ENCODE data around the gene COPRS. TPM values are rescaled to one million over a fixed set of nuclear protein-coding genes. Genes with fewer than 3 reads are reported as not detected.

COPRS gene
- total and polyA plus RNA-seq, 2 experiments from 2014 or later = 51.5 to 62.6 TPM

GRCh38 chr17:31807846-31808245 lies 51.2 kb downstream of the COPRS start:
- no peak for DNase-seq (ENCODE audit: low spot score)
- no peaks in the 10 kb centered on the region for H4K20me1 ChIP-seq (replicated peaks; ENCODE audit: insufficient read depth)
- no peaks in the 10 kb centered on the region for H3K36me3 Mint-ChIP-seq (ENCODE audit: low read depth)
- no peaks in the 10 kb centered on the region for H3K4me1 ChIP-seq (ENCODE audit: insufficient read depth)
- H2AFZ ChIP-seq = no peak overlapping the region
- no peaks in the 10 kb centered on the region for H3K4me1 Mint-ChIP-seq
- no peak overlapping the region for H3K27ac ChIP-seq (ENCODE audit: low read depth)
- no peak for TF ChIP-seq CREB1 (CRISPR knock-in tag; IDR thresholded peaks at IDR 0.05; ENCODE audit: low read depth)
- TF ChIP-seq ZNF114 (CRISPR knock-in tag; IDR thresholded peaks at IDR 0.05) = no peak
- no peak for TF ChIP-seq EZH2phosphoT487 (IDR thresholded peaks at IDR 0.05; ENCODE audit: unreplicated experiment)
- no peak for TF ChIP-seq JUNB (IDR thresholded peaks at IDR 0.05; ENCODE audit: unreplicated experiment)
- no peak for TF ChIP-seq NANOG (IDR thresholded peaks at IDR 0.05; ENCODE audit: borderline replicate concordance)
- TF ChIP-seq POLR2AphosphoS5 (IDR thresholded peaks at IDR 0.05; ENCODE audit: low read depth) = no peak
- TF ChIP-seq, protein P1, sequence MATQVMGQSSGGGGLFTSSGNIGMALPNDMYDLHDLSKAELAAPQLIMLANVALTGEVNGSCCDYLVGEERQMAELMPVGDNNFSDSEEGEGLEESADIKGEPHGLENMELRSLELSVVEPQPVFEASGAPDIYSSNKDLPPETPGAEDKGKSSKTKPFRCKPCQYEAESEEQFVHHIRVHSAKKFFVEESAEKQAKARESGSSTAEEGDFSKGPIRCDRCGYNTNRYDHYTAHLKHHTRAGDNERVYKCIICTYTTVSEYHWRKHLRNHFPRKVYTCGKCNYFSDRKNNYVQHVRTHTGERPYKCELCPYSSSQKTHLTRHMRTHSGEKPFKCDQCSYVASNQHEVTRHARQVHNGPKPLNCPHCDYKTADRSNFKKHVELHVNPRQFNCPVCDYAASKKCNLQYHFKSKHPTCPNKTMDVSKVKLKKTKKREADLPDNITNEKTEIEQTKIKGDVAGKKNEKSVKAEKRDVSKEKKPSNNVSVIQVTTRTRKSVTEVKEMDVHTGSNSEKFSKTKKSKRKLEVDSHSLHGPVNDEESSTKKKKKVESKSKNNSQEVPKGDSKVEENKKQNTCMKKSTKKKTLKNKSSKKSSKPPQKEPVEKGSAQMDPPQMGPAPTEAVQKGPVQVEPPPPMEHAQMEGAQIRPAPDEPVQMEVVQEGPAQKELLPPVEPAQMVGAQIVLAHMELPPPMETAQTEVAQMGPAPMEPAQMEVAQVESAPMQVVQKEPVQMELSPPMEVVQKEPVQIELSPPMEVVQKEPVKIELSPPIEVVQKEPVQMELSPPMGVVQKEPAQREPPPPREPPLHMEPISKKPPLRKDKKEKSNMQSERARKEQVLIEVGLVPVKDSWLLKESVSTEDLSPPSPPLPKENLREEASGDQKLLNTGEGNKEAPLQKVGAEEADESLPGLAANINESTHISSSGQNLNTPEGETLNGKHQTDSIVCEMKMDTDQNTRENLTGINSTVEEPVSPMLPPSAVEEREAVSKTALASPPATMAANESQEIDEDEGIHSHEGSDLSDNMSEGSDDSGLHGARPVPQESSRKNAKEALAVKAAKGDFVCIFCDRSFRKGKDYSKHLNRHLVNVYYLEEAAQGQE (IDR thresholded peaks at IDR 0.05; ENCODE audit: unreplicated experiment) = no peak
- no peak for TF ChIP-seq CTCF (conservative IDR thresholded peaks at IDR 0.05; ENCODE audit: low read depth in 2 of 2)
- H3K27ac Mint-ChIP-seq = no peak overlapping the region
- no peaks in the 10 kb centered on the region for H3K79me2 ChIP-seq (replicated peaks; ENCODE audit: insufficient read depth)
- no peaks in the 10 kb centered on the region for H3F3A ChIP-seq (replicated peaks; ENCODE audit: low read depth)
- no peak overlapping the region for H3K4me2 ChIP-seq
- H3K27me3 ChIP-seq (ENCODE audit: insufficient read depth) = no peaks in the 10 kb centered on the region
- no peaks in the 10 kb centered on the region for H3K27me3 Mint-ChIP-seq (ENCODE audit: insufficient read depth, low read depth, poor library complexity)
- no peak overlapping the region for H3K4me3 Mint-ChIP-seq
- no peak for ATAC-seq
- H3K4me3 ChIP-seq = no peak overlapping the region
- H3K9me2 ChIP-seq (ENCODE audit: insufficient read depth) = no peaks in the 10 kb centered on the region
- peaks cover 6% of the 10 kb centered on the region; the same call in 1 of the 3 replicates for H3K9me3 Mint-ChIP-seq
- no peaks in the 10 kb centered on the region for H3K36me3 ChIP-seq (ENCODE audit: insufficient read depth)

GRCh38 chr17:31806921-31807320 lies 52.1 kb downstream of the COPRS start:
- Mint-ChIP-seq H3K27ac (no peak overlapping the region), H3K4me1 (no peaks in the 10 kb centered on the region), H3K36me3 (ENCODE audit: low read depth) (no peaks in the 10 kb centered on the region), H3K4me3 (no peak overlapping the region), H3K27me3 (ENCODE audit: insufficient read depth, low read depth, poor library complexity) (no peaks in the 10 kb centered on the region), H3K9me3 (peaks cover 6% of the 10 kb centered on the region; the same call in 1 of the 3 replicates)
- no peaks in the 10 kb centered on the region for H3K36me3 ChIP-seq (ENCODE audit: insufficient read depth)
- H3F3A ChIP-seq (replicated peaks; ENCODE audit: low read depth) = no peaks in the 10 kb centered on the region
- H3K4me1 ChIP-seq (ENCODE audit: insufficient read depth) = no peaks in the 10 kb centered on the region
- no peak overlapping the region for H3K4me2 ChIP-seq
- no peaks in the 10 kb centered on the region for H4K20me1 ChIP-seq (replicated peaks; ENCODE audit: insufficient read depth)
- no peaks in the 10 kb centered on the region for H3K79me2 ChIP-seq (replicated peaks; ENCODE audit: insufficient read depth)
- ATAC-seq (no peak), DNase-seq (ENCODE audit: low spot score) (no peak)
- no peak overlapping the region for H3K27ac ChIP-seq (ENCODE audit: low read depth)
- no peaks in the 10 kb centered on the region for H3K27me3 ChIP-seq (ENCODE audit: insufficient read depth)
- H3K4me3 ChIP-seq = no peak overlapping the region
- no peak overlapping the region for H2AFZ ChIP-seq
- no peaks in the 10 kb centered on the region for H3K9me2 ChIP-seq (ENCODE audit: insufficient read depth)
- TF ChIP-seq CREB1 (CRISPR knock-in tag; IDR thresholded peaks at IDR 0.05; ENCODE audit: low read depth) (no peak), ZNF114 (CRISPR knock-in tag; IDR thresholded peaks at IDR 0.05) (no peak), EZH2phosphoT487 (IDR thresholded peaks at IDR 0.05; ENCODE audit: unreplicated experiment) (no peak), POLR2AphosphoS5 (IDR thresholded peaks at IDR 0.05; ENCODE audit: low read depth) (no peak), STAT1 (IDR thresholded peaks at IDR 0.05; ENCODE audit: unreplicated experiment) (no peak), EZH2 (IDR thresholded peaks at IDR 0.05; ENCODE audit: low read depth, unreplicated experiment) (no peak), JUNB (IDR thresholded peaks at IDR 0.05; ENCODE audit: unreplicated experiment) (no peak), CTCF (conservative IDR thresholded peaks at IDR 0.05; ENCODE audit: low read depth in 2 of 2) (no peak), NANOG (IDR thresholded peaks at IDR 0.05; ENCODE audit: borderline replicate concordance) (no peak)
- TF ChIP-seq, protein P1 (IDR thresholded peaks at IDR 0.05; ENCODE audit: unreplicated experiment) = no peak
- TF ChIP-seq, protein P2, sequence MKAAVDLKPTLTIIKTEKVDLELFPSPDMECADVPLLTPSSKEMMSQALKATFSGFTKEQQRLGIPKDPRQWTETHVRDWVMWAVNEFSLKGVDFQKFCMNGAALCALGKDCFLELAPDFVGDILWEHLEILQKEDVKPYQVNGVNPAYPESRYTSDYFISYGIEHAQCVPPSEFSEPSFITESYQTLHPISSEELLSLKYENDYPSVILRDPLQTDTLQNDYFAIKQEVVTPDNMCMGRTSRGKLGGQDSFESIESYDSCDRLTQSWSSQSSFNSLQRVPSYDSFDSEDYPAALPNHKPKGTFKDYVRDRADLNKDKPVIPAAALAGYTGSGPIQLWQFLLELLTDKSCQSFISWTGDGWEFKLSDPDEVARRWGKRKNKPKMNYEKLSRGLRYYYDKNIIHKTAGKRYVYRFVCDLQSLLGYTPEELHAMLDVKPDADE (IDR thresholded peaks at IDR 0.05) = no peak

Data from GM23338 (cell line).